GM12865 (cell line): ENCODE results near the gene MDP1.

Experiments used
- DNase-seq: peaks from one replicate; pipeline ENCODE4 v3.0.0; 2010; ENCODE audit warnings: low read depth
- H3K4me3 ChIP-seq: 2 replicates; pipeline ENCODE4 v1.5.1; 2011; ENCODE audit warnings: mild to moderate bottlenecking, low read depth, low read length, control low read depth
- CTCF ChIP-seq: IDR thresholded peaks from 2 replicates; pipeline ENCODE4 v1.5.1; 2011; ENCODE audit warnings: low read length, control low read depth, low read depth, inconsistent platforms; ENCODE audit not compliant: insufficient read depth; ENCODE audit errors: missing control alignments

The MDP1 gene

DNA sequence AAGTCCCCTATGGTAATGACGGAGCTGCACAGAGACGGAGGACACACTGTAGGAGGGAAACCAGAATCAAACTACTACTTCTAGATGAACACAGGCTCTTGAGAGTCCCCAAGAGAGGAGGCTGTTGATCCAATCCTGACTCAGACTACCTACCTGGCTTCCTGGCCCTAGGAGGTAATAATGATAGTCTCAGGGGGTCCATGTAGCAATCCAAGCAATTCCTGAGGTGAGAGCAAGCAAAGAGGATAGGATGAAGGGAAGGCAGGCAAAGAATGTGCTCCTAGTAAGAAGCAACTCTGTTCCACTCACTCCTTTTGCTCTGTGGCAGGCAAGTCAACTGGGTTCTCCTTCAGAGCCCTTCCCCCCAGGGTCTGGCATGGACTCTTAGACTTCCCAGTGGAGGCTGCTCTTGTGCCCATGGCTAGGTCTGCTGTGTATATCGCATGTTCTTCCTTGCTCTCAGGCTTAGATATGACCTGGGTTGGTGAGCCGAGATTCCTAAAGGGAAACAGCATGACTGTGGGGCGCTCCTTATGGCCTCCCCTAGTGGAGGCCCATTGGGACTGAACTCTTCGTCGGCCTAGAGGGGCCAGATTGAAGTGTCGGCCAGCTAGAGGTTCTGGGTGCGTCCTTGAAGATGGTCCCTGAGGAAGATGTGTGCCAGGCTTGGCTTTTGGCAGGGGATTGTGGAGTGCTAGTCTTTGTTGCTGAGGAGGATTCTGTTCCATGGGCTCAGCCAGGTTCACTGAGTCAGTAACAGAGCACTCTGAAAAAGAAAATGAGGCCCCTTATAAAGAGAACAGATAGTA is 24.4 kb upstream of the MDP1 start:
- no peak for DNase-seq
- no peak overlapping the region for H3K4me3 ChIP-seq
- no peak for TF ChIP-seq CTCF

DNA sequence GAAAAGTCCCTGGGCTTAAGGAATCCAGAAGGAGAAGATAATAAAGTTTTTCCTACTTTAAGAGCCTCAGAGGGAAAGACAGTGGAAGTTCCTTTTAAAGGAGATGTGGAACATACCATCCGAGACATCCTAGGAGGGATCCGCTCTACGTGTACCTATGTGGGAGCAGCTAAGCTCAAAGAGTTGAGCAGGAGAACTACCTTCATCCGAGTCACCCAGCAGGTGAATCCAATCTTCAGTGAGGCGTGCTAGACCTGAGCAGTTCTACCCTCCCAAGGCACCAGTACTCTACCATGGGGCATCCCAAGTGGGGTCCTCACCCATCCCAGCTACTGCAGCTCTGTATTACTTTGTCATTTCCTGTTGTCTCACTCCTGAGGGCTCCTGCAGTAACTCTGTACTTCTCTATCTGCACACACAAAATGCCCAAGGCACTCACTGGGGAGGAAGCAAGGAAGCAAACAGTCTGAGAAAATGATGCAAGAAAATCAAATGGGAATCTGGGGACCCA is 22.7 kb upstream of the MDP1 start:
- no peak overlapping the region for H3K4me3 ChIP-seq
- no peak for DNase-seq
- TF ChIP-seq CTCF = no peak

DNA sequence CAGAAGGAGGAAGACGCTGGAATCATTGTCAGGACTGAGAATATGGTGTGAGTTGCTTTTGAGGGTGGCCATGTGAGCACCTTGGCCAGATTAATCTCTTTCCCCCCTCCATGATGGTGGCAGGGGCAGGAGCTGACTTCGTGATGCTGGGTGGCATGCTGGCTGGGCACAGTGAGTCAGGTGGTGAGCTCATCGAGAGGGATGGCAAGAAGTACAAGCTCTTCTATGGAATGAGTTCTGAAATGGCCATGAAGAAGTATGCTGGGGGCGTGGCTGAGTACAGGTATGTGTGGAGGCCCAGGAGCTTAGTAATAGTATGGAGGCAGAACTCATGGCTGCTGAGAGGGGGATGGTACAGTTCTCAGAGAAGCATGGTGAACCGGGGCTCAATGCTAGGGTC is 22.3 kb upstream of the MDP1 start:
- no peak for TF ChIP-seq CTCF
- DNase-seq = no peak
- no peak overlapping the region for H3K4me3 ChIP-seq

GRCh38 chr14:24237463-24237955 is 21.6 kb upstream of the MDP1 start:
- no peak for DNase-seq
- H3K4me3 ChIP-seq = no peak overlapping the region
- TF ChIP-seq CTCF = no peak

GRCh38 chr14:24236689-24237462 is 21.0 kb upstream of the MDP1 start:
- TF ChIP-seq CTCF = no peak
- DNase-seq = no peak

DNA sequence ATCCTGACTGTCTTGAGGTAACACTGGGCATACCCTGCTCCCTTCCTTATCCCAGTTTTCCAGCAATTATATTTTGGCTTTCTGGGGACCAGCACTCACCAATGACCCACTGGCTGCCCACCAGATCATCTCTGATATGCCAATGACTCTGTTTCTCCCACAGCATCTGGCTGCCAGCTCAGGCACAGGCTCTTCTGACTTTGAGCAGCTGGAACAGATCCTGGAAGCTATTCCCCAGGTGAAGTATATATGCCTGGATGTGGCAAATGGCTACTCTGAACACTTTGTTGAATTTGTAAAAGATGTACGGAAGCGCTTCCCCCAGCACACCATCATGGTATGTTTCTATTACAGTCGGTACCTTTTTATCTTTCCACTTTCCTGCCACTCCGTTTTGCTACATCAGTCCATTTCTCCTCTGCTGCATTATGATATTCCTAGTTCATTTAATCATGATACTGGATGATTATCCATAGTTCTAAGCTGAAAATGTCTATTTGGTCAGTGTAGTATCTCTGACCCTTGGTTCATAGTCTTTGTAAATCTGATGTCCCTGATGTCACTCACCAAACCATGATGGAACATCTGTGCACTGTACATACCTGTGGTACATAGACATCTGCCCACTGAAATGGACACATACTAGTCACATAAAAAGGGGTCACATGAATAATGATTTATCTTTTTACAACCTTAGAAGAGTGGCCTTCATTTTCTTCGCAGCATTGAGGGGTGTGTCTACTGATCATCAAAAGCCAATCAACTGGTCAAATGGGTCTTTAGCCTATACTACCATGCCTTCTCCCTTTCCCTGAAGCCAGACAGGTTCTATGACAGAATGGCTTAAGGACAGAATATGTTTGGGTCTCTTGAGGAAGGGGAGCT is 20.2 kb upstream of the MDP1 start:
- TF ChIP-seq CTCF = no peak
- no peak for DNase-seq
- no peak overlapping the region for H3K4me3 ChIP-seq

More at GRCh38 chr14:24236689-24237462, 21.0 kb upstream of the MDP1 start:
- no peak overlapping the region for H3K4me3 ChIP-seq
